Endodermal cell (in vitro differentiated cells): ENCODE data around the gene LMX1B. TPM values are rescaled to one million over a fixed set of nuclear protein-coding genes. Genes with fewer than 3 reads are reported as not detected.
"Not testable (repeated sequence)": the region's sequence is repeated elsewhere in the genome, so short reads cannot be mapped to it uniquely, and the experiment has no call there.

Source experiments
- DNase-seq: peaks from one replicate; pipeline ENCODE4 v3.0.0-alpha.2; 2017
- H3K27ac ChIP-seq: 2 replicates; pipeline ENCODE4 v1.5.1; 2013; ENCODE audit warnings: mild to moderate bottlenecking, low read depth, low read length, moderate library complexity
- H3K27me3 ChIP-seq: 2 replicates; pipeline ENCODE4 v1.6.1; 2013; ENCODE audit warnings: mild to moderate bottlenecking, low read length, moderate library complexity; ENCODE audit not compliant: insufficient read depth, control insufficient read depth, poor library complexity, severe bottlenecking
- H3K36me3 ChIP-seq: 2 replicates; pipeline ENCODE4 v1.7.0; 2013; ENCODE audit warnings: mild to moderate bottlenecking, low read length, moderate library complexity; ENCODE audit not compliant: control insufficient read depth, insufficient read depth
- H3K4me1 ChIP-seq: one replicate; pipeline ENCODE4 v1.7.0; 2013; ENCODE audit warnings: low read length; ENCODE audit not compliant: control insufficient read depth, insufficient read depth
- H3K4me3 ChIP-seq: 2 replicates; pipeline ENCODE4 v1.5.1; 2013; ENCODE audit warnings: mild to moderate bottlenecking, low read length, moderate library complexity
- H3K9ac ChIP-seq: 2 replicates; pipeline ENCODE4 v1.6.1; 2013; ENCODE audit warnings: mild to moderate bottlenecking, low read length, moderate library complexity; ENCODE audit not compliant: poor library complexity, severe bottlenecking; ENCODE audit errors: extremely low read depth
- H3K9me3 ChIP-seq: 2 replicates; pipeline ENCODE4 v1.6.1; 2013; ENCODE audit warnings: mild to moderate bottlenecking, low read length, moderate library complexity; ENCODE audit not compliant: control insufficient read depth
- H3K27ac Mint-ChIP-seq: 2 replicates; pipeline ENCODE4 v1.8.0; 2020; ENCODE audit warnings: mixed read lengths
- H3K27me3 Mint-ChIP-seq: 2 replicates; pipeline ENCODE4 v1.8.0; 2021; ENCODE audit warnings: mild to moderate bottlenecking, mixed read lengths; ENCODE audit not compliant: insufficient read depth
- H3K36me3 Mint-ChIP-seq: 2 replicates; pipeline ENCODE4 v1.8.0; 2020; ENCODE audit warnings: low read depth, mixed read lengths
- H3K4me1 Mint-ChIP-seq: 2 replicates; pipeline ENCODE4 v1.8.0; 2020; ENCODE audit warnings: mixed read lengths
- H3K4me3 Mint-ChIP-seq: 2 replicates; pipeline ENCODE4 v1.8.0; 2020; ENCODE audit warnings: mild to moderate bottlenecking, moderate library complexity, mixed read lengths
- H3K9me3 Mint-ChIP-seq: 2 replicates; pipeline ENCODE4 v1.8.0; 2020; ENCODE audit warnings: mild to moderate bottlenecking, mixed read lengths
- CTCF ChIP-seq: fragments of 200-600 bp; sonication (generic); conservative IDR thresholded peaks from 2 replicates; pipeline ENCODE4 v1.5.0; 2021; ENCODE audit warnings: antibody characterized with exemption, mild to moderate bottlenecking
- WGBS, 2 experiments: methylation state at CpG; one replicate each; pipeline versions ENCODE4 v1.1.5 to v1.1.7; 2013; ENCODE audit warnings: missing lambda C conversion rate in 2 of 2, mixed read lengths in 1 of 2; ENCODE audit not compliant: insufficient coverage in 1 of 2, insufficient read length in 1 of 2; 5-methylcytosine and 5-hydroxymethylcytosine counted together
- total RNA-seq, 2 donors: library from RNA; stranded (reverse); fragmentation: NEBNext Ultra II Directional in 1 of 2; extraction: Animal tissue kit (Norgen Biotek cat#: 25700) in 1 of 2; gene quantifications; 2 replicates in 1 of 2; 3 replicates in 1 of 2; pipeline ENCODE4 v1.2.1, GENCODE V29; 2021

The LMX1B gene
- total RNA-seq, 2 donors from 2014 or later = 11.1 to 11.4 TPM

GRCh38 chr9:126705767-126706697, 92.3 kb downstream of the LMX1B start:
- H3K36me3 Mint-ChIP-seq = no peaks in the 10 kb centered on the region
- no peaks in the 10 kb centered on the region for H3K9me3 ChIP-seq
- H3K27ac ChIP-seq = no peak overlapping the region
- H3K9me3 Mint-ChIP-seq = no peaks in the 10 kb centered on the region
- peaks cover 31% of the 10 kb centered on the region for H3K27me3 ChIP-seq
- H3K36me3 ChIP-seq = no peaks in the 10 kb centered on the region
- H3K27me3 Mint-ChIP-seq = peaks cover 64% of the 10 kb centered on the region
- peak; percentile 93 for DNase-seq
- H3K4me1 ChIP-seq = peaks cover 13% of the 10 kb centered on the region
- no peak overlapping the region for H3K9ac ChIP-seq
- H3K4me1 Mint-ChIP-seq = peaks cover 12% of the 10 kb centered on the region
- 61 to 74% methylated on average over 22 to 34 of the region's 41 CpGs for WGBS, 2 experiments
- H3K4me3 Mint-ChIP-seq = no peak overlapping the region
- H3K27ac Mint-ChIP-seq = no peak overlapping the region
- H3K4me3 ChIP-seq = no peak overlapping the region
- peak; percentile 84 for TF ChIP-seq CTCF

- Histone ChIP-seq H3K9me3 (no peaks in the 10 kb centered on the region), H3K27me3 (peaks cover 31% of the 10 kb centered on the region), H3K4me3 (no peak overlapping the region), H3K36me3 (no peaks in the 10 kb centered on the region), H3K27ac (no peak overlapping the region), H3K4me1 (peaks cover 13% of the 10 kb centered on the region), H3K9ac (no peak overlapping the region)
- H3K36me3 Mint-ChIP-seq = no peaks in the 10 kb centered on the region
- H3K9me3 Mint-ChIP-seq = no peaks in the 10 kb centered on the region
- no peak for DNase-seq
- no peak overlapping the region for H3K4me3 Mint-ChIP-seq
- no peak for TF ChIP-seq CTCF
- H3K4me1 Mint-ChIP-seq = peaks cover 12% of the 10 kb centered on the region
- no peak overlapping the region for H3K27ac Mint-ChIP-seq
- peaks cover 61% of the 10 kb centered on the region for H3K27me3 Mint-ChIP-seq
- 60 to 75% methylated on average over 1 to 5 of the region's 5 CpGs for WGBS, 2 experiments
Measured at GRCh38 chr9:126706698-126707053, 92.9 kb downstream of the LMX1B start.

DNA sequence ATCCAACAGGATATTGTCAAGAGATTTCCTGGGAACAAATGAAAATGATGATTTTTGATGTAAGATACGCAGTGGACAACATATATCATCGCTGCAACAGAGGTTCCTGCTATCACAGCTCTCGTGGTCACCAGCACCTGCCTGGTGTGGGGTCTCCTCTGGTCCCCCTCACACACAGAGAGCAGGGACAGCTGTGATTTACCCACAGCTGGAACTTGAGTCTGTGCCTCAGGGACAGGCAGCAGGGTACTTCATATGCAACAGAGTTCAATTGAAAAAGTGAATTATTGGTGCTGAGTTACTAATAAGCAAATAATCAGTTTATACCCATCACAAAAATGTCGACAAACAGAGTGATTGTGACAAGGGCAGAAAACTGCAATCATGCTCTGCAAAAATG, 93.4 kb downstream of the LMX1B start:
- TF ChIP-seq CTCF = no peak
- peaks cover 13% of the 10 kb centered on the region for H3K4me1 ChIP-seq
- H3K27ac Mint-ChIP-seq = no peak overlapping the region
- H3K4me3 Mint-ChIP-seq = no peak overlapping the region
- WGBS, 2 experiments = 79 to 90% methylated on average over 4 of the region's 4 CpGs
- peaks cover 31% of the 10 kb centered on the region for H3K27me3 ChIP-seq
- no peaks in the 10 kb centered on the region for H3K9me3 Mint-ChIP-seq
- H3K36me3 Mint-ChIP-seq = no peaks in the 10 kb centered on the region
- peaks cover 61% of the 10 kb centered on the region for H3K27me3 Mint-ChIP-seq
- no peak overlapping the region for H3K27ac ChIP-seq
- no peak overlapping the region for H3K9ac ChIP-seq
- H3K9me3 ChIP-seq = no peaks in the 10 kb centered on the region
- H3K4me3 ChIP-seq = no peak overlapping the region
- H3K36me3 ChIP-seq = no peaks in the 10 kb centered on the region
- no peak for DNase-seq
- H3K4me1 Mint-ChIP-seq = peaks cover 12% of the 10 kb centered on the region

DNA sequence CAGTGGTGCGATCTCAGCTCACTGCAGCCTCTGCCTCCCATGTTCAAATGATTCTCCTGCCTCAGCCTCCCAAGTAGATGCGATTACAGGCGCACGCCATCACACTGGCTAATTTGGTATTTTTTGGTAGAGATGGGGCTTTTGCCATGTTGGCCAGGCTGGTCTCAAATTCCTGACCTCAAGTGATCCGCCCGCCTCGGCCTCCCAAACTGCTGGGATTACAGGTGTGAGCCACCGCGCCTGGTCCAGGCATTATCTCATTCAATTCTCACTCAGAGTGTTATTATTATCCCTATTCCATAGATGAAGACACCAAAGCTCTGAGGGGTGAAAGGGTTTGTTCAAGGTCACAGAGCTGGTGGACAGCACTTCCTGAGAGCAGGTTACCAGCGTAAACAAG, 94.0 kb downstream of the LMX1B start:
- not testable (repeated sequence) for H3K27ac Mint-ChIP-seq, H3K4me3 Mint-ChIP-seq, H3K36me3 ChIP-seq, H3K4me3 ChIP-seq, DNase-seq, H3K9me3 ChIP-seq, H3K9me3 Mint-ChIP-seq, H3K36me3 Mint-ChIP-seq, H3K4me1 Mint-ChIP-seq, H3K4me1 ChIP-seq, H3K27ac ChIP-seq, H3K9ac ChIP-seq
- H3K27me3 Mint-ChIP-seq = peaks cover 55% of the 10 kb centered on the region
- H3K27me3 ChIP-seq = peaks cover 31% of the 10 kb centered on the region
- WGBS, 2 experiments = 84 to 95% methylated on average over 4 to 10 of the region's 10 CpGs
